Smooth muscle cell (in vitro differentiated cells): ENCODE measurements around the gene MS4A6A. TPM values are rescaled to one million over a fixed set of nuclear protein-coding genes. Genes with fewer than 3 reads are reported as not detected.

Experiments
- DNase-seq: peaks from one replicate; lab custom pipeline; 2025; ENCODE audit not compliant: unreplicated experiment; lab: John Stamatoyannopoulos, UW
- H2AFZ ChIP-seq: fragments of 200-600 bp; sonication (generic); 2 replicates; pipeline ENCODE4 v1.6.0; 2016; ENCODE audit warnings: antibody characterized with exemption, low read depth, mild to moderate bottlenecking
- H3F3A ChIP-seq: fragments of 200-600 bp; sonication (generic); 2 replicates; pipeline ENCODE4 v1.6.0; 2017; ENCODE audit warnings: antibody characterized with exemption, low read depth
- H3K27ac ChIP-seq: fragments of 200-600 bp; sonication (generic); 2 replicates; pipeline ENCODE4 v1.5.1; 2016; ENCODE audit warnings: low read depth, mild to moderate bottlenecking
- H3K27me3 ChIP-seq: fragments of 200-600 bp; sonication (generic); 2 replicates; pipeline ENCODE4 v1.6.1; 2016; ENCODE audit warnings: low read depth, mild to moderate bottlenecking
- H3K36me3 ChIP-seq: fragments of 200-600 bp; sonication (generic); 2 replicates; pipeline ENCODE4 v1.5.1; 2016; ENCODE audit warnings: low read depth
- H3K4me1 ChIP-seq: fragments of 200-600 bp; sonication (generic); 2 replicates; pipeline ENCODE4 v1.5.1; 2016; ENCODE audit warnings: low read depth
- H3K4me2 ChIP-seq: fragments of 200-600 bp; sonication (generic); 2 replicates; pipeline ENCODE4 v1.6.0; 2016; ENCODE audit warnings: mild to moderate bottlenecking
- H3K4me3 ChIP-seq: fragments of 200-600 bp; sonication (generic); 2 replicates; pipeline ENCODE4 v1.5.1; 2016; ENCODE audit warnings: mild to moderate bottlenecking
- H3K79me2 ChIP-seq: fragments of 200-600 bp; sonication (generic); 2 replicates; pipeline ENCODE4 v1.6.0; 2016; ENCODE audit warnings: low read depth, mild to moderate bottlenecking
- H3K9ac ChIP-seq: fragments of 200-600 bp; sonication (generic); 2 replicates; pipeline ENCODE4 v1.6.0; 2016; ENCODE audit warnings: low read depth
- H3K9me3 ChIP-seq: fragments of 200-600 bp; sonication (generic); replicated peaks from 2 replicates; pipeline ENCODE4 v1.5.1; 2016; ENCODE audit warnings: low read depth
- H4K20me1 ChIP-seq: fragments of 200-600 bp; sonication (generic); 2 replicates; pipeline ENCODE4 v1.6.0; 2016; ENCODE audit warnings: low read depth
- CTCF ChIP-seq: fragments of 200-600 bp; sonication (generic); IDR thresholded peaks from 2 replicates; pipeline ENCODE4 v1.5.1; 2017; ENCODE audit warnings: borderline replicate concordance, mild to moderate bottlenecking, antibody characterized with exemption; ENCODE audit not compliant: insufficient read depth, poor library complexity, severe bottlenecking
- WGBS: methylation state at CpG from one replicate; pipeline ENCODE4 v1.1.7; 2016; ENCODE audit warnings: low lambda C conversion rate; 5-methylcytosine and 5-hydroxymethylcytosine counted together
- polyA plus RNA-seq: library from polyadenylated mRNA; unstranded; fragments of >200 nt; fragmentation: Nextera tagmentation; extraction: Ambion mirVana; gene quantifications from 2 replicates; pipeline ENCODE4 v1.2.1, GENCODE V29; 2016
- total RNA-seq: library from RNA; depleted of rRNA; stranded (reverse); fragments of >200 nt; gene quantifications from 2 replicates; pipeline ENCODE4 v1.2.3, GENCODE V29; 2014

The MS4A6A gene
- total and polyA plus RNA-seq, 2 experiments from 2014 or later, result not detected

GRCh38 chr11:60165538-60165937, 17.3 kb downstream of the MS4A6A start:
- whole genome bisulfite sequencing, result 49% methylated on average over 2 of the region's 2 CpGs
- H3K4me2 ChIP-seq, result no peak overlapping the region
- H3F3A ChIP-seq, result no peaks in the 10 kb centered on the region
- no peaks in the 10 kb centered on the region for H3K4me1 ChIP-seq
- H3K9me3 ChIP-seq, result no peaks in the 10 kb centered on the region
- no peak overlapping the region for H3K9ac ChIP-seq
- H2AFZ ChIP-seq, result no peak overlapping the region
- H4K20me1 ChIP-seq, result no peaks in the 10 kb centered on the region
- no peak for TF ChIP-seq CTCF
- H3K79me2 ChIP-seq, result no peaks in the 10 kb centered on the region
- no peaks in the 10 kb centered on the region for H3K36me3 ChIP-seq
- DNase-seq, result no peak
- H3K27ac ChIP-seq, result no peak overlapping the region
- H3K4me3 ChIP-seq, result no peak overlapping the region
- no peaks in the 10 kb centered on the region for H3K27me3 ChIP-seq

- no peak overlapping the region for H3K9ac ChIP-seq
- TF ChIP-seq CTCF, result no peak
- H3K27ac ChIP-seq, result no peak overlapping the region
- no peaks in the 10 kb centered on the region for H3F3A ChIP-seq
- no peaks in the 10 kb centered on the region for H3K9me3 ChIP-seq
- H2AFZ ChIP-seq, result no peak overlapping the region
- no peak for DNase-seq
- no peaks in the 10 kb centered on the region for H3K27me3 ChIP-seq
- no peak overlapping the region for H3K4me3 ChIP-seq
- no peaks in the 10 kb centered on the region for H3K4me1 ChIP-seq
- no peaks in the 10 kb centered on the region for H3K36me3 ChIP-seq
- no peak overlapping the region for H3K4me2 ChIP-seq
- no peaks in the 10 kb centered on the region for H3K79me2 ChIP-seq
- WGBS, result 75% methylated on average over 1 of the region's 1 CpG
- H4K20me1 ChIP-seq, result no peaks in the 10 kb centered on the region
Observed at GRCh38 chr11:60164550-60165075, 18.3 kb downstream of the MS4A6A start.

- Histone ChIP-seq H3K27ac (no peak overlapping the region), H3K4me3 (no peak overlapping the region), H3K27me3 (no peaks in the 10 kb centered on the region), H3K9ac (no peak overlapping the region), H2AFZ (no peak overlapping the region), H4K20me1 (no peaks in the 10 kb centered on the region), H3K36me3 (no peaks in the 10 kb centered on the region), H3K79me2 (no peaks in the 10 kb centered on the region), H3K9me3 (no peaks in the 10 kb centered on the region), H3K4me1 (no peaks in the 10 kb centered on the region), H3F3A (no peaks in the 10 kb centered on the region), H3K4me2 (no peak overlapping the region)
- TF ChIP-seq CTCF, result no peak
- no peak for DNase-seq
- WGBS, result 72% methylated on average over 4 of the region's 4 CpGs
Observed at GRCh38 chr11:60161766-60162165, 21.1 kb downstream of the MS4A6A start.

GRCh38 chr11:60161107-60161506, 21.8 kb downstream of the MS4A6A start:
- Histone ChIP-seq H3K27me3 (no peaks in the 10 kb centered on the region), H3K9ac (no peak overlapping the region), H3K36me3 (no peaks in the 10 kb centered on the region), H3K4me3 (no peak overlapping the region), H3K4me1 (no peaks in the 10 kb centered on the region), H3K9me3 (no peaks in the 10 kb centered on the region), H3K4me2 (no peak overlapping the region), H3F3A (no peaks in the 10 kb centered on the region), H3K79me2 (no peaks in the 10 kb centered on the region), H2AFZ (no peak overlapping the region), H3K27ac (no peak overlapping the region), H4K20me1 (no peaks in the 10 kb centered on the region)
- no peak for TF ChIP-seq CTCF
- WGBS, result 64% methylated on average over 2 of the region's 2 CpGs
- no peak for DNase-seq
